Measurements from ENCODE around the gene MAPK8IP3.

GRCh38 chr16:1677339-1677738 lies 28.7 kb upstream of the MAPK8IP3 start:
- TF ChIP-seq, protein P1, sequence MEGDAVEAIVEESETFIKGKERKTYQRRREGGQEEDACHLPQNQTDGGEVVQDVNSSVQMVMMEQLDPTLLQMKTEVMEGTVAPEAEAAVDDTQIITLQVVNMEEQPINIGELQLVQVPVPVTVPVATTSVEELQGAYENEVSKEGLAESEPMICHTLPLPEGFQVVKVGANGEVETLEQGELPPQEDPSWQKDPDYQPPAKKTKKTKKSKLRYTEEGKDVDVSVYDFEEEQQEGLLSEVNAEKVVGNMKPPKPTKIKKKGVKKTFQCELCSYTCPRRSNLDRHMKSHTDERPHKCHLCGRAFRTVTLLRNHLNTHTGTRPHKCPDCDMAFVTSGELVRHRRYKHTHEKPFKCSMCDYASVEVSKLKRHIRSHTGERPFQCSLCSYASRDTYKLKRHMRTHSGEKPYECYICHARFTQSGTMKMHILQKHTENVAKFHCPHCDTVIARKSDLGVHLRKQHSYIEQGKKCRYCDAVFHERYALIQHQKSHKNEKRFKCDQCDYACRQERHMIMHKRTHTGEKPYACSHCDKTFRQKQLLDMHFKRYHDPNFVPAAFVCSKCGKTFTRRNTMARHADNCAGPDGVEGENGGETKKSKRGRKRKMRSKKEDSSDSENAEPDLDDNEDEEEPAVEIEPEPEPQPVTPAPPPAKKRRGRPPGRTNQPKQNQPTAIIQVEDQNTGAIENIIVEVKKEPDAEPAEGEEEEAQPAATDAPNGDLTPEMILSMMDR (IDR thresholded peaks at IDR 0.05; ENCODE audit: low read length) = no peak
- no peak for TF ChIP-seq EZH2phosphoT487 (IDR thresholded peaks at IDR 0.05; ENCODE audit: low read length)
